ENCODE measurements around the gene BCAS3.

DNA sequence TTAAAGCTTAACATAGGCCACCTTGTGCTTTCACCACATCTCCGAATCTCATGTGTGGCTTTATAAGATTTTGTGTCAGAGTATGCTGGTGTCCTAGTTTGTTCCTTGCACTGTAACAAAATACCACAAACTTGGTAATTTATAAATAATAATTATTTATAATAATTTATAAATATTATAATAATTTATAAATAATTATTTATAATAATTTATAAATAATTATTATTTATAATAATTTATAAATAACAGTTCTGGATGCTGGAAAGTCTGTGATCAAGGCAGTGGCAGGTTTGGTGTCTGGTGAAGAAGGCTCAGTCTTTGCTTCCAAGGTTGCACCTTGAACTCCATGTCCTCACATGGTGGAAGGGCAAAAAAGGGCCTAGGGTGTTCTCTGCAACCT lies 147.7 kb downstream of the BCAS3 start:
- TF ChIP-seq, protein P1, sequence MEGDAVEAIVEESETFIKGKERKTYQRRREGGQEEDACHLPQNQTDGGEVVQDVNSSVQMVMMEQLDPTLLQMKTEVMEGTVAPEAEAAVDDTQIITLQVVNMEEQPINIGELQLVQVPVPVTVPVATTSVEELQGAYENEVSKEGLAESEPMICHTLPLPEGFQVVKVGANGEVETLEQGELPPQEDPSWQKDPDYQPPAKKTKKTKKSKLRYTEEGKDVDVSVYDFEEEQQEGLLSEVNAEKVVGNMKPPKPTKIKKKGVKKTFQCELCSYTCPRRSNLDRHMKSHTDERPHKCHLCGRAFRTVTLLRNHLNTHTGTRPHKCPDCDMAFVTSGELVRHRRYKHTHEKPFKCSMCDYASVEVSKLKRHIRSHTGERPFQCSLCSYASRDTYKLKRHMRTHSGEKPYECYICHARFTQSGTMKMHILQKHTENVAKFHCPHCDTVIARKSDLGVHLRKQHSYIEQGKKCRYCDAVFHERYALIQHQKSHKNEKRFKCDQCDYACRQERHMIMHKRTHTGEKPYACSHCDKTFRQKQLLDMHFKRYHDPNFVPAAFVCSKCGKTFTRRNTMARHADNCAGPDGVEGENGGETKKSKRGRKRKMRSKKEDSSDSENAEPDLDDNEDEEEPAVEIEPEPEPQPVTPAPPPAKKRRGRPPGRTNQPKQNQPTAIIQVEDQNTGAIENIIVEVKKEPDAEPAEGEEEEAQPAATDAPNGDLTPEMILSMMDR (IDR thresholded peaks at IDR 0.05) = no peak
- no peak for TF ChIP-seq POLR2A (IDR thresholded peaks at IDR 0.05)
- TF ChIP-seq POLR2AphosphoS5 (IDR thresholded peaks at IDR 0.05) = no peak
- no peak for TF ChIP-seq EP300 (IDR thresholded peaks at IDR 0.05; ENCODE audit: low read depth)

All from transverse colon (tissue), 4 donors.